Neural progenitor cell (in vitro differentiated cells): ENCODE measurements around the gene VWA7.

ENCODE experiments used
- EZH2 ChIP-seq: fragments of 200-600 bp; sonication (generic); IDR thresholded peaks from 2 replicates; pipeline ENCODE4 v1.6.1; 2017; ENCODE audit warnings: antibody characterized with exemption, mild to moderate bottlenecking, moderate library complexity
- EZH2phosphoT487 ChIP-seq: fragments of 200-600 bp; sonication (generic); IDR thresholded peaks from 2 replicates; pipeline ENCODE4 v1.6.1; 2017; ENCODE audit warnings: antibody characterized with exemption
- TF ChIP-seq, protein P1 (sequence below): fragments of 200-600 bp; sonication (generic); IDR thresholded peaks from 2 replicates; pipeline ENCODE4 v1.5.1; 2017; ENCODE audit warnings: antibody characterized with exemption, mild to moderate bottlenecking

DNA sequence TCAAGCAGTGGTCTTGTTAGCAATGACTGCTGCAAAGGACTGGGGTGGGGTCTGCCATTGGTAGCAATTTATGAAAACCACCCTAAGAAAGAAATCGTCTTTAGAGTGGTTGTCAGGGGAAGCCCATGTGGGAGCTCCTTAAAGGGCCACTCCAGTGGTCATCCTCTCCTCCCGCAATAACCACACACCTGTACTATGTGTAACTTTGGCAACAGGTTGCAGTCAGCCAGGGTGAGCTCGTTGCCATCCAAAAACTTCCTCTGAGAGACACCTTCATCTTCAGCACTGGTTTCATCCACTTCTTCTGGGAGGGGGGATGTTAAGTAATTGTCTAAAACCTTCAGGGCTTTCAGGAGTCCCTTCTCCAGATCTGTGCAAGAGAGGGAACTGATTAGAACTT lies 45.1 kb downstream of the VWA7 start:
- TF ChIP-seq, protein P1, sequence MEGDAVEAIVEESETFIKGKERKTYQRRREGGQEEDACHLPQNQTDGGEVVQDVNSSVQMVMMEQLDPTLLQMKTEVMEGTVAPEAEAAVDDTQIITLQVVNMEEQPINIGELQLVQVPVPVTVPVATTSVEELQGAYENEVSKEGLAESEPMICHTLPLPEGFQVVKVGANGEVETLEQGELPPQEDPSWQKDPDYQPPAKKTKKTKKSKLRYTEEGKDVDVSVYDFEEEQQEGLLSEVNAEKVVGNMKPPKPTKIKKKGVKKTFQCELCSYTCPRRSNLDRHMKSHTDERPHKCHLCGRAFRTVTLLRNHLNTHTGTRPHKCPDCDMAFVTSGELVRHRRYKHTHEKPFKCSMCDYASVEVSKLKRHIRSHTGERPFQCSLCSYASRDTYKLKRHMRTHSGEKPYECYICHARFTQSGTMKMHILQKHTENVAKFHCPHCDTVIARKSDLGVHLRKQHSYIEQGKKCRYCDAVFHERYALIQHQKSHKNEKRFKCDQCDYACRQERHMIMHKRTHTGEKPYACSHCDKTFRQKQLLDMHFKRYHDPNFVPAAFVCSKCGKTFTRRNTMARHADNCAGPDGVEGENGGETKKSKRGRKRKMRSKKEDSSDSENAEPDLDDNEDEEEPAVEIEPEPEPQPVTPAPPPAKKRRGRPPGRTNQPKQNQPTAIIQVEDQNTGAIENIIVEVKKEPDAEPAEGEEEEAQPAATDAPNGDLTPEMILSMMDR, result no peak
- TF ChIP-seq EZH2, result no peak
- no peak for TF ChIP-seq EZH2phosphoT487
